ENCODE results near the gene VWA5B1. TPM values are rescaled to one million over a fixed set of nuclear protein-coding genes. Genes with fewer than 3 reads are reported as not detected.

Gene VWA5B1
- total and polyA plus RNA-seq, 10 of the 15 experiments (the other 5 are each of a cell fraction or from before 2014, with no cell fraction given): under 0.01 to 0.05 (median 0.01) TPM; not detected in 7

DNA sequence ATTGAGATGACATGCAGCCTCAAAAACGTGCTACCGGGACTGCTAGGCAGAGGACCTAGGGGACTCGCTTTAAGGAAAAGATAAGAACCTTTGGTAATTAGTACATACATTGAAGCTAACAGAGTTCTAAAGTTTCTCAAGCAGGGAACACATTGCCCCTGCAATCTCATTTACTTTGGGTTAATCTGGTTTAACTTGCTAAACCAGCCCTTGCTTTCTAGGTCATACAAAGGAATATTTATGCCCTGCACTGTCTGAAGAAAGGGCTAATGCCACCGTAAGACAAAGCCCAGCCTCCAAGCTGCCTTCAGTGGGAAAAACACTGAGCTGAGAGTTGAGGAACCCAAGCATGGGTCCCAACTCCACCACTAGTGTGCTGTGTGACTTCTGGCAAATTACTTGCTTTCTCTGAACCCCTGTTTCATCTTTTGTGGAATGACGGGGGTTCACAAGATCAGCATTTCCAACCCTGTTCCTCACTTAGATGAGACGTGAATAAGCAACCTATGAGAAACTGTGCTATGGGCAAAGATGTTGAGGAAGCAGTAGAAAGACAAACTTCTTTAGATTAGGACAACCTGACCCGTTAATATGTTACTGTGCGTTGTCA lies 66.3 kb downstream of the VWA5B1 start (continued):
- TF ChIP-seq, protein P1, sequence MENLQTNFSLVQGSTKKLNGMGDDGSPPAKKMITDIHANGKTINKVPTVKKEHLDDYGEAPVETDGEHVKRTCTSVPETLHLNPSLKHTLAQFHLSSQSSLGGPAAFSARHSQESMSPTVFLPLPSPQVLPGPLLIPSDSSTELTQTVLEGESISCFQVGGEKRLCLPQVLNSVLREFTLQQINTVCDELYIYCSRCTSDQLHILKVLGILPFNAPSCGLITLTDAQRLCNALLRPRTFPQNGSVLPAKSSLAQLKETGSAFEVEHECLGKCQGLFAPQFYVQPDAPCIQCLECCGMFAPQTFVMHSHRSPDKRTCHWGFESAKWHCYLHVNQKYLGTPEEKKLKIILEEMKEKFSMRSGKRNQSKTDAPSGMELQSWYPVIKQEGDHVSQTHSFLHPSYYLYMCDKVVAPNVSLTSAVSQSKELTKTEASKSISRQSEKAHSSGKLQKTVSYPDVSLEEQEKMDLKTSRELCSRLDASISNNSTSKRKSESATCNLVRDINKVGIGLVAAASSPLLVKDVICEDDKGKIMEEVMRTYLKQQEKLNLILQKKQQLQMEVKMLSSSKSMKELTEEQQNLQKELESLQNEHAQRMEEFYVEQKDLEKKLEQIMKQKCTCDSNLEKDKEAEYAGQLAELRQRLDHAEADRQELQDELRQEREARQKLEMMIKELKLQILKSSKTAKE (IDR thresholded peaks at IDR 0.05; ENCODE audit: low read depth, poor library complexity, severe bottlenecking): no peak
- TF ChIP-seq, protein P2, sequence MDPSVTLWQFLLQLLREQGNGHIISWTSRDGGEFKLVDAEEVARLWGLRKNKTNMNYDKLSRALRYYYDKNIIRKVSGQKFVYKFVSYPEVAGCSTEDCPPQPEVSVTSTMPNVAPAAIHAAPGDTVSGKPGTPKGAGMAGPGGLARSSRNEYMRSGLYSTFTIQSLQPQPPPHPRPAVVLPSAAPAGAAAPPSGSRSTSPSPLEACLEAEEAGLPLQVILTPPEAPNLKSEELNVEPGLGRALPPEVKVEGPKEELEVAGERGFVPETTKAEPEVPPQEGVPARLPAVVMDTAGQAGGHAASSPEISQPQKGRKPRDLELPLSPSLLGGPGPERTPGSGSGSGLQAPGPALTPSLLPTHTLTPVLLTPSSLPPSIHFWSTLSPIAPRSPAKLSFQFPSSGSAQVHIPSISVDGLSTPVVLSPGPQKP (IDR thresholded peaks at IDR 0.05; ENCODE audit: low read depth, low read length): no peak
- TF ChIP-seq SUZ12 (IDR thresholded peaks at IDR 0.05; ENCODE audit: unreplicated experiment): no peak
- no peak for TF ChIP-seq BCL11A (IDR thresholded peaks at IDR 0.05; ENCODE audit: low read depth, low read length)
- TF ChIP-seq, protein P3, sequence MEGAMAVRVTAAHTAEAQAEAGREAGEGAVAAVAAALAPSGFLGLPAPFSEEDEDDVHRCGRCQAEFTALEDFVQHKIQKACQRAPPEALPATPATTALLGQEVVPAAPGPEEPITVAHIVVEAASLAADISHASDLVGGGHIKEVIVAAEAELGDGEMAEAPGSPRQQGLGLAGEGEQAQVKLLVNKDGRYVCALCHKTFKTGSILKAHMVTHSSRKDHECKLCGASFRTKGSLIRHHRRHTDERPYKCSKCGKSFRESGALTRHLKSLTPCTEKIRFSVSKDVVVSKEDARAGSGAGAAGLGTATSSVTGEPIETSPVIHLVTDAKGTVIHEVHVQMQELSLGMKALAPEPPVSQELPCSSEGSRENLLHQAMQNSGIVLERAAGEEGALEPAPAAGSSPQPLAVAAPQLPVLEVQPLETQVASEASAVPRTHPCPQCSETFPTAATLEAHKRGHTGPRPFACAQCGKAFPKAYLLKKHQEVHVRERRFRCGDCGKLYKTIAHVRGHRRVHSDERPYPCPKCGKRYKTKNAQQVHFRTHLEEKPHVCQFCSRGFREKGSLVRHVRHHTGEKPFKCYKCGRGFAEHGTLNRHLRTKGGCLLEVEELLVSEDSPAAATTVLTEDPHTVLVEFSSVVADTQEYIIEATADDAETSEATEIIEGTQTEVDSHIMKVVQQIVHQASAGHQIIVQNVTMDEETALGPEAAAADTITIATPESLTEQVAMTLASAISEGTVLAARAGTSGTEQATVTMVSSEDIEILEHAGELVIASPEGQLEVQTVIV (IDR thresholded peaks at IDR 0.05; ENCODE audit: borderline replicate concordance, partially characterized antibody): no peak
- TF ChIP-seq LARP7 (IDR thresholded peaks at IDR 0.05): no peak
